ENCODE measurements around the gene SH3BP4. TPM values are rescaled to one million over a fixed set of nuclear protein-coding genes. Genes with fewer than 3 reads are reported as not detected.

Gene SH3BP4
- total and polyA plus RNA-seq, 2 donors (not counting 1 experiment from before 2014, with no cell fraction given): 1.00 to 1.3 TPM

DNA sequence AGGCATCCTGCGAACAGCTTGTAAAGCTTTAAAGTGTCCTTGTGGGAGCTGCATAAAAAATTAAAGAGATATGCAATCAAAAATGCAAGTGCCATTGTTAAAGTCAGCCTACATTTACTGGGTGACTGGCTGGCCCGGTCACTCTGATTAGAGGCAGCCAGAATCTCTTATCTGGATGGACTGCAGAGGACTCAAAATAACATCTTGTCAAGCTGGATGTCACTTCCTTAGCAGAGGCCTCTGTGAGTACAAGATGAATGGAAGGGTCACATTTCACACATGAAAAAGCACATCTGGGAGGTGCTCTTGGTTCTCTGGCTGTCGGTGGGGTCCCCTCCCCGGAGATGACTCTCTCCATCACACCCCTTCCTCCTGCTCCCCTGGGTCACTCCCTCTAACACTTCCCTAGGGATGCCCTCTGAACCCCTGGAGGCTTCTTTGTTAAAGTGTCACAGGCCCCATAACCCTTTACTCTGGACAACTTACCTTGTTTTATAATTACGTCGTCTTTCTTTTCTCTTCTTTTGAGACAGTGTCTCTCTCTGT is 122.1 kb downstream of the SH3BP4 start:
- H3K4me3 Mint-ChIP-seq: no peak overlapping the region
- H3K27me3 Mint-ChIP-seq: peaks cover 22% of the 10 kb centered on the region
- no peaks in the 10 kb centered on the region for H3K4me1 Mint-ChIP-seq
- no peaks in the 10 kb centered on the region for H3K9me3 Mint-ChIP-seq (ENCODE audit: insufficient read depth)
- no peak overlapping the region for H3K4me2 ChIP-seq (replicated peaks; ENCODE audit: low read depth, low read length, poor library complexity, severe bottlenecking)
- WGBS (ENCODE audit: insufficient coverage): 76% methylated on average over 6 of the region's 6 CpGs
- H3K79me2 ChIP-seq (ENCODE audit: control insufficient read depth, insufficient read depth, low read length): no peaks in the 10 kb centered on the region
- no peaks in the 10 kb centered on the region for H3K4me1 ChIP-seq (ENCODE audit: control insufficient read depth in 2 of 2, insufficient read depth in 2 of 2, low read length in 2 of 2)
- H3K36me3 ChIP-seq (replicated peaks in 1 of 2; ENCODE audit: control extremely low read depth in 1 of 2, control insufficient read depth in 1 of 2, extremely low read depth in 1 of 2, insufficient read depth in 2 of 2, low read length in 1 of 2): no peaks in the 10 kb centered on the region
- H3K9ac ChIP-seq (ENCODE audit: low read length): no peak overlapping the region
- CTCF ChIA-PET: no interaction called here
- H3K9me3 ChIP-seq (ENCODE audit: control extremely low read depth in 1 of 3, control insufficient read depth in 2 of 3, insufficient read depth in 1 of 3, low read length in 2 of 3): peaks cover 0 to 7% (median 5%) of the 10 kb centered on the region in 3 donors
- POLR2A ChIA-PET: no interaction called here
- no peak overlapping the region for H3K27ac Mint-ChIP-seq
- no peaks in the 10 kb centered on the region for H4K20me1 ChIP-seq (ENCODE audit: control insufficient read depth, insufficient read depth, low read length, poor library complexity, severe bottlenecking)
- no peak overlapping the region for H2AFZ ChIP-seq (ENCODE audit: insufficient read depth, low read depth, low read length, poor library complexity, severe bottlenecking)
- no peak overlapping the region for H3K27ac ChIP-seq (ENCODE audit: low read length in 2 of 2)
- no peak overlapping the region for H3K4me3 ChIP-seq (ENCODE audit: control extremely low read depth in 1 of 5, extremely low read depth in 1 of 5, insufficient read depth in 1 of 5, low read depth in 2 of 5, low read length in 4 of 5)
- DNase-seq: no peak
- no peak for TF ChIP-seq EZH2 (IDR thresholded peaks at IDR 0.05; ENCODE audit: borderline replicate concordance, insufficient read depth, low read depth, low read length, poor library complexity, severe bottlenecking)
- TF ChIP-seq, protein P1, sequence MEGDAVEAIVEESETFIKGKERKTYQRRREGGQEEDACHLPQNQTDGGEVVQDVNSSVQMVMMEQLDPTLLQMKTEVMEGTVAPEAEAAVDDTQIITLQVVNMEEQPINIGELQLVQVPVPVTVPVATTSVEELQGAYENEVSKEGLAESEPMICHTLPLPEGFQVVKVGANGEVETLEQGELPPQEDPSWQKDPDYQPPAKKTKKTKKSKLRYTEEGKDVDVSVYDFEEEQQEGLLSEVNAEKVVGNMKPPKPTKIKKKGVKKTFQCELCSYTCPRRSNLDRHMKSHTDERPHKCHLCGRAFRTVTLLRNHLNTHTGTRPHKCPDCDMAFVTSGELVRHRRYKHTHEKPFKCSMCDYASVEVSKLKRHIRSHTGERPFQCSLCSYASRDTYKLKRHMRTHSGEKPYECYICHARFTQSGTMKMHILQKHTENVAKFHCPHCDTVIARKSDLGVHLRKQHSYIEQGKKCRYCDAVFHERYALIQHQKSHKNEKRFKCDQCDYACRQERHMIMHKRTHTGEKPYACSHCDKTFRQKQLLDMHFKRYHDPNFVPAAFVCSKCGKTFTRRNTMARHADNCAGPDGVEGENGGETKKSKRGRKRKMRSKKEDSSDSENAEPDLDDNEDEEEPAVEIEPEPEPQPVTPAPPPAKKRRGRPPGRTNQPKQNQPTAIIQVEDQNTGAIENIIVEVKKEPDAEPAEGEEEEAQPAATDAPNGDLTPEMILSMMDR (IDR thresholded peaks at IDR 0.05): no peak
- ATAC-seq (ENCODE audit: low read depth): no peak
- intact Hi-C loops (cut with micrococcal nuclease): no loop called here
- H3K27me3 ChIP-seq (replicated peaks in 1 of 4; ENCODE audit: control extremely low read depth in 1 of 4, control insufficient read depth in 3 of 4, insufficient read depth in 4 of 4, low read length in 3 of 4): peaks cover 0 to 3% (median 0%) of the 10 kb centered on the region in 4 experiments

- H3K9me3 Mint-ChIP-seq (ENCODE audit: insufficient read depth): no peaks in the 10 kb centered on the region
- H3K4me1 ChIP-seq (ENCODE audit: control insufficient read depth in 2 of 2, insufficient read depth in 2 of 2, low read length in 2 of 2): no peaks in the 10 kb centered on the region
- no peak for DNase-seq
- H3K4me1 Mint-ChIP-seq: no peaks in the 10 kb centered on the region
- H3K9me3 ChIP-seq (ENCODE audit: control extremely low read depth in 1 of 3, control insufficient read depth in 2 of 3, insufficient read depth in 1 of 3, low read length in 2 of 3): peaks cover 0 to 4% (median 0%) of the 10 kb centered on the region in 3 donors
- H3K27ac ChIP-seq (ENCODE audit: low read length in 2 of 2): no peak overlapping the region
- no peak overlapping the region for H3K9ac ChIP-seq (ENCODE audit: low read length)
- POLR2A ChIA-PET: no interaction called here
- H3K27me3 ChIP-seq (replicated peaks in 1 of 4; ENCODE audit: control extremely low read depth in 1 of 4, control insufficient read depth in 3 of 4, insufficient read depth in 4 of 4, low read length in 3 of 4): peaks cover 0 to 3% (median 0%) of the 10 kb centered on the region in 4 experiments
- no peak overlapping the region for H2AFZ ChIP-seq (ENCODE audit: insufficient read depth, low read depth, low read length, poor library complexity, severe bottlenecking)
- no peaks in the 10 kb centered on the region for H3K36me3 ChIP-seq (replicated peaks in 1 of 2; ENCODE audit: control extremely low read depth in 1 of 2, control insufficient read depth in 1 of 2, extremely low read depth in 1 of 2, insufficient read depth in 2 of 2, low read length in 1 of 2)
- no peaks in the 10 kb centered on the region for H4K20me1 ChIP-seq (ENCODE audit: control insufficient read depth, insufficient read depth, low read length, poor library complexity, severe bottlenecking)
- H3K4me3 ChIP-seq (ENCODE audit: control extremely low read depth in 1 of 5, extremely low read depth in 1 of 5, insufficient read depth in 1 of 5, low read depth in 2 of 5, low read length in 4 of 5): no peak overlapping the region
- intact Hi-C loops (cut with micrococcal nuclease): no loop called here
- H3K4me3 Mint-ChIP-seq: no peak overlapping the region
- H3K27ac Mint-ChIP-seq: no peak overlapping the region
- H3K4me2 ChIP-seq (replicated peaks; ENCODE audit: low read depth, low read length, poor library complexity, severe bottlenecking): no peak overlapping the region
- H3K79me2 ChIP-seq (ENCODE audit: control insufficient read depth, insufficient read depth, low read length): no peaks in the 10 kb centered on the region
- no peak for ATAC-seq (ENCODE audit: low read depth)
- H3K27me3 Mint-ChIP-seq: no peaks in the 10 kb centered on the region
- 91% methylated on average over 4 of the region's 5 CpGs for WGBS (ENCODE audit: insufficient coverage)
- no peak for TF ChIP-seq EZH2 (IDR thresholded peaks at IDR 0.05; ENCODE audit: borderline replicate concordance, insufficient read depth, low read depth, low read length, poor library complexity, severe bottlenecking)
- TF ChIP-seq, protein P1 (IDR thresholded peaks at IDR 0.05): no peak
- CTCF ChIA-PET: no interaction called here
Observed at GRCh38 chr2:235077046-235077445, 125.2 kb downstream of the SH3BP4 start.
